SH-SY5Y (cell line): ENCODE measurements around the gene HVCN1.

Experiments
- GATA2 ChIP-seq: IDR thresholded peaks from 2 replicates; pipeline ENCODE4 v1.6.1; 2011; ENCODE audit warnings: mild to moderate bottlenecking, low read depth, low read length
- GATA3 ChIP-seq: IDR thresholded peaks from 2 replicates; pipeline ENCODE4 v1.6.1; 2011; ENCODE audit warnings: low read depth, mild to moderate bottlenecking, low read length, moderate library complexity

- no peak for TF ChIP-seq GATA2
- TF ChIP-seq GATA3 = no peak
These were observed 48.6 kb upstream of the HVCN1 start for GRCh38 chr12:110737532-110737931.
